Endothelial cell of hepatic sinusoid (primary cell): ENCODE data around the gene POU3F4.

Source experiments
- in situ Hi-C: cut with HindIII; loops from 2 replicates; pipeline ENCODE4 v1.10.0; 2017; ENCODE audit warnings: low sequenced_read_pairs

Gene POU3F4

GRCh38 chrX:83508006-83508405 lies at the start of gene POU3F4:
POU3F4 (plus strand) TSS chrX:83508290; CDS start chrX:83508325, 35 bp downstream.
- in situ Hi-C loops, result no loop called here

- in situ Hi-C loops, result no loop called here
Observed at GRCh38 chrX:83469551-83469950, 38.5 kb upstream of the POU3F4 start.

GRCh38 chrX:83495898-83496297 lies 12.2 kb upstream of the POU3F4 start:
- in situ Hi-C loops, result no loop called here

GRCh38 chrX:83501003-83501402 lies 7.1 kb upstream of the POU3F4 start:
- in situ Hi-C loops, result no loop called here

GRCh38 chrX:83501530-83501929 lies 6.6 kb upstream of the POU3F4 start:
- in situ Hi-C loops, result no loop called here

DNA sequence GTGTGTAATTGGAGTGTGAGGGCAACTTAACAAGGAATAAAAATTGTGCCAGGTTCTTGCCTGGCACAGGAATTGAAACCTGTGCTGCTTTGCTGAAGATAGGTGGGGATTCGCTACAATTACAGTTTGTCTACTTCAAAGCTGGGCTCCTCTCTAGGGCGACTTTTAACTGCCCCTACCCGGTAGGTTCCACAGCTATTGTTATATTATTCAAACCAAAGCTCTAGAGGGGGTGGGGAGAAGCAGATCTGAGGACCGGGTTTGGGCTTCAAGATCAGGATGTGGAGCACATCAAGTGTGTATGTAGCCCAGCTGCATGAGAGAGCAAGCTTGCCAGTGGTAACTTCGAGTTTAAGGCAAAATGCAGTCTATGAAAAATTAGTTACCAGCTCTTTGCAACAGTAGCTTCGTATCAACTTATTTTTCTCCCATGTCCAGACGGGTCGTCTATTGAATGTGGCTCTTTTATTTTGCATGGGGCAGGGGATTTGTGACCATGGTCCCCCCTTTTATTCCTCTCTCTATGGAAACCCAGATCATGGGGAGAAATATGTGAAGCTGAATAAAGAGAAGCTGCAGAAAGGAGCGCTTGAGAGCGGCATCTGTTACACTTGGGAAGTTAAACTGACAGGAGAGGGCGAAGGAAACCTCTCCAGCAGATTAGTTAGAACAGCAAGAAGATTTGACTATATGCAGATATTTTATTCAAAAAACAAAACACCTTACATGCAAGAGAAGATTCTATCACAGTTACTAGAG lies 3.2 kb upstream of the POU3F4 start:
- in situ Hi-C loops, result no loop called here

- in situ Hi-C loops, result no loop called here
Observed at GRCh38 chrX:83508526-83509253, 600 bp downstream of the POU3F4 start.

DNA sequence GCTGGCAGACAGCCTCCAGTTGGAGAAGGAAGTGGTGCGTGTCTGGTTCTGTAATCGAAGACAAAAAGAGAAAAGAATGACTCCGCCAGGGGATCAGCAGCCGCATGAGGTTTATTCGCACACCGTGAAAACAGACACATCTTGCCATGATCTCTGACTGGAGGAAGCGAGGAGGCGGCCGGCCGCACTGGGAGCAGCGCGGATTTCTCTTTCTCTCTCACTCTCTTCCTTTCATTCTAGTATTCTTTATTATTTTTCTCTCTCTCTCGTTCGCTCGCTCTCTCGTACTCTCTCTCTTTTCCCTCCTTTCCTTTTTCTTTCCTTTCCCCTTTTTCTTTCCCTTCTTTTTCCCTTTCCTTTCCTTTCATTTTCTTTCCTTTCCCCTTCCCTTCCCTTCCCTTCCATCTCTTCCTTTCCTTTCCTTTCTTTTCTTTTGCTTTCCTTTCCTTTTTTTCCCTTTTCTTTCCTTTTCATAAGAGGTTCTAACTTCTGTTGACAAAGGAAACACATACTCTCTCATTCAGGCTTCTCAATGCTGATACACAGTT lies 1.2 kb downstream of the POU3F4 start:
- in situ Hi-C loops, result no loop called here

DNA sequence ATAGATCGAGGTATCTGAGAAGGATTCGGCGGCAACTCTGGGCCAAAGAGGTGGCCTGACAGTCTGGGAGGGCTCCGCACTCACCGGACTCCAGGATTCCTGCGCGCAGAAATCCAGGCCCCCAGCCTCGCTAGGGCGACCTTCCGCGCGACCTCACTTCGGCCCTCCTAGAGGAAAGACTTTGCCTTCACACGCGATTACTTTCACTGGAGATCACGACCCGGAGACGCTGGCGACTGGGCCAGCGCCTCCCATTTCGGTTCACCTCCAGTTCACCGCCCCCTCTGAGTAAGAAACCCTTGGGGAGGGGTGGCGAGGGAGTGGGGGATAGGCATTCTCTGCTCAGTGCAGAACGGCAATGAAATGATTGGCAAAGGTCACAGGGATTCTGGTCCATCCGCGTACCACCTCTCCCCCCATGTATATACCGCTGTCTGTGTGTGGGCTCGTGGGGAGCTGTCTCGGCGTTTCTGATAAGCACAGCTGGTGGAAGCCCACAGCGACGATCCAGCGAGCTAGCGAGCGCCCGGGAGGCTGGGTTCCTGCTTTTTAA lies 2.5 kb downstream of the POU3F4 start:
- in situ Hi-C loops, result no loop called here

DNA sequence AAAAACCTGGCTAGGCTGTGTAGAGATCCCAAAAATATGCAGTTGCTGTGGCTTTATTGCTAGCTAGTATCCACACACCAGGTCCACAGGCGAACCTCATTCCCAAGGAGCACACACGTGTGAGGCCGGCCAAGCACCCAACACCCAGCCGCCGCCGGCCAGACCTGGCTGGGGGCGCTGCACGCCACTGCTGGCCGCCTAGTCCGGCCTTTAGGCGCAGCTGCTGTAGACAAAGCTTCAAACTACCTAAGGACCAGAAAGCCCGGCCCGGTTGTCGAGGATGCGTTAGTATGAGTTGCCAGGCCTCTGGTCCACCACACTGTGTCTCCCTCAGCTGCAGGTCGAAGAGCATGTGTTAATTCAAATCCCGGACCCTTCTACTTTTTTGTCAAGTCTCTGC lies 3.1 kb downstream of the POU3F4 start:
- in situ Hi-C loops, result no loop called here

GRCh38 chrX:83512111-83512510 lies 4.0 kb downstream of the POU3F4 start:
- in situ Hi-C loops, result no loop called here

- in situ Hi-C loops, result no loop called here
Observed at GRCh38 chrX:83516597-83516996, 8.5 kb downstream of the POU3F4 start.

- in situ Hi-C loops, result no loop called here
Observed at GRCh38 chrX:83521905-83522304, 13.8 kb downstream of the POU3F4 start.

GRCh38 chrX:83529950-83530349 lies 21.9 kb downstream of the POU3F4 start:
- in situ Hi-C loops, result no loop called here

GRCh38 chrX:83535417-83536196 lies 27.5 kb downstream of the POU3F4 start:
- in situ Hi-C loops, result no loop called here
